ENCODE results near the gene NKAIN1. TPM values are rescaled to one million over a fixed set of nuclear protein-coding genes. Genes with fewer than 3 reads are reported as not detected.
"Not testable (repeated sequence)": the region's sequence is repeated elsewhere in the genome, so short reads cannot be mapped to it uniquely, and the experiment has no call there.

Gene NKAIN1
- total and polyA plus RNA-seq, 4 experiments from 2014 or later, result not detected

DNA sequence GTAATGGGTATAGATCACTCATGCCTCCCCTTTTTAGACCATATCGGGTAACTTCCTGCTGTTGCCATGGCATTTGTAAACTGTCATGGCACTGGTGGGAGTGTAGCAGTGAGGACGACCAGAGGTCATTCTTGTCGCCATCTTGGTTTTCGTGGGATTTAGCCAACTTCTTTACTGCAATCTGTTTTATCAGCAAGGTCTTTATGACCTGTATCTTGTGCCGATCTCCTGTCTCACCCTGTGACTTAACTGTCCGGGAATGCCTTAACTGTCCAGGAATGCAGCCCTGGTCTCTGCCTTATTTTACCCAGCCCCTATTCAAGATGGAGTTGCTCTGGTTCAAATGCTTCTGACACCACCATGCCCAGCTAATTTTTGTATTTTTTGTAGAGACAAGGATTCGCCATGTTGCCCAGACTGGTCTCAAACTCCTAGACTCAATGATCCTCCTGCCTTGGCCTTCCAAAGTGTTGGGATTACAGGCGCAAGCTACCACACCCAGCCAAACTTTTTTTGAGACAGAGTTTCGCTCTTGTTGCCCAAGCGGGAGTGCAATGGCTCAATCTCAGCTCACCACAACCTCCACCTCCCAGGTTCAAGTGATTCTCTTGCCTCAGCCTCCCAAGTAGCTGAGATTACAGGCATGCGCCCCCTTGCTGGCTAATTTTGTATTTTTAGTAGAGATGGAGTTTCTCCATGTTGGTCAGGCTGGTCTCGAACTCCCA is 100.7 kb downstream of the NKAIN1 start:
- H3K27ac ChIP-seq (ENCODE audit: low read depth, low read length); H3K4me3 ChIP-seq (ENCODE audit: low read length in 2 of 2); H3K36me3 ChIP-seq (ENCODE audit: insufficient read depth, low read length); H3K4me1 ChIP-seq (ENCODE audit: insufficient read depth, low read length); H3K27me3 ChIP-seq (ENCODE audit: insufficient read depth, low read length); H3K36me3 Mint-ChIP-seq; POLR2A ChIA-PET (ENCODE audit: partially characterized antibody); H3K9me3 ChIP-seq (ENCODE audit: control insufficient read depth in 1 of 2, low read length in 2 of 2); CTCF ChIA-PET (ENCODE audit: partially characterized antibody); H3K9me3 Mint-ChIP-seq; H3K4me3 Mint-ChIP-seq; H3K4me1 Mint-ChIP-seq; DNase-seq; H3K27ac Mint-ChIP-seq; H3K27me3 Mint-ChIP-seq; intact Hi-C loops (cut with micrococcal nuclease): not testable (repeated sequence)

DNA sequence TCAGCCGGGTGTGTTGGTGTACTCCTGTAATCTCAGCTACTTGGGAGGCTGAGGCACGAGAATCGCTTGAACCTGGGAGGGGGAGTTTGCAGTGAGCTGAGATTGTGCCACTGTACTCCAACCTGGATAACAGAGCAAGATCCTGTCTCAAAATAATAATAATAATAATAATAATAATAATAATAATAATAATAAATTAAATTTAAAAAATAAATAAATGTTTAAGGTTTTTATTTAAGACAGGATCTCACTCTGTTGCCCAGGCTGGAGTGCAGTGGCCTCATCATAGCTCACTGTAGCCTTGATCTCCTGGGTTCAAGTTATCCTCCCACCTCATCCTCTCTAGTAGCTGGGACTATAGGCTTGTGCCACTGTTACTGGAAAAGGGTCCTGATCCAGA is 101.8 kb downstream of the NKAIN1 start:
- CTCF ChIA-PET (ENCODE audit: partially characterized antibody), result interaction anchor here (1.0 kb wide), 1 partner anchor 23 kb away, joined by 4 read pairs; no protein-coding TSS in a partner anchor
- H3K36me3 Mint-ChIP-seq; H3K4me1 Mint-ChIP-seq; H3K9me3 ChIP-seq (ENCODE audit: control insufficient read depth in 1 of 2, low read length in 2 of 2); H3K4me3 Mint-ChIP-seq; POLR2A ChIA-PET (ENCODE audit: partially characterized antibody); H3K9me3 Mint-ChIP-seq; H3K27ac Mint-ChIP-seq; H3K4me1 ChIP-seq (ENCODE audit: insufficient read depth, low read length); H3K4me3 ChIP-seq (ENCODE audit: low read length in 2 of 2); H3K27ac ChIP-seq (ENCODE audit: low read depth, low read length); intact Hi-C loops (cut with micrococcal nuclease); H3K27me3 ChIP-seq (ENCODE audit: insufficient read depth, low read length); DNase-seq; H3K36me3 ChIP-seq (ENCODE audit: insufficient read depth, low read length); H3K27me3 Mint-ChIP-seq: not testable (repeated sequence)

GRCh38 chr1:31135973-31136600 is 103.6 kb downstream of the NKAIN1 start:
- Histone ChIP-seq H3K4me1 (ENCODE audit: insufficient read depth, low read length) (no peaks in the 10 kb centered on the region), H3K36me3 (ENCODE audit: insufficient read depth, low read length) (no peaks in the 10 kb centered on the region), H3K4me3 (ENCODE audit: low read length in 2 of 2) (no peak overlapping the region), H3K9me3 (ENCODE audit: control insufficient read depth in 1 of 2, low read length in 2 of 2) (no peaks in the 10 kb centered on the region), H3K27ac (ENCODE audit: low read depth, low read length) (no peak overlapping the region), H3K27me3 (ENCODE audit: insufficient read depth, low read length) (no peaks in the 10 kb centered on the region)
- POLR2A ChIA-PET (ENCODE audit: partially characterized antibody), result interaction anchor here (0.5 kb wide), 1 partner anchor 973 kb away, joined by 3 read pairs; no protein-coding TSS in a partner anchor
- Mint-ChIP-seq H3K27ac (no peak overlapping the region), H3K36me3 (no peaks in the 10 kb centered on the region), H3K27me3 (peaks cover 0 to 2% of the 10 kb centered on the region in 2 donors), H3K4me1 (peaks cover 0 to 2% (median 0%) of the 10 kb centered on the region in 4 donors), H3K4me3 (no peak overlapping the region), H3K9me3 (no peaks in the 10 kb centered on the region)
- intact Hi-C loops (cut with micrococcal nuclease), result no loop called here
- DNase-seq, result no peak
- CTCF ChIA-PET (ENCODE audit: partially characterized antibody), result interaction anchor here (1.0 kb wide), 1 partner anchor 26 kb away, joined by 3 read pairs; no protein-coding TSS in a partner anchor

DNA sequence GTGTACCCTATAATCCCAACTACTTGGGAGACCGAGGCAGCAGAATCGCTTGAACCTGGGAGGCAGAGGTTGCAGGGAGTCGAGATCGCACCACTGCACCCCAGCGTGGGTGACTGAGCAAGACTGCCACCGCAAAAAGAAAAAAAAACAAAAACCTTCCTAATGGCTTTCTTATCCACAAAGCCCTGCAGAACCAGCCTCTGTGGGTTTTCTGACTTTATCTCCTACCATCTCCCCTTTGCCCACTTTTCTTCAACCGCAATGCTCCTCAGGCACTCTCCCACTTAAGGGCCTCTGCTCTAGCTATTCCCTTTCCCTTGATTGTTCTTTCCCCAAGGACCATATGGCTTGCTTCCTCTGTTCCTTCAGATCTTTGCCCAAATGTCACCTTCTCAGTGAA is 106.3 kb downstream of the NKAIN1 start:
- Mint-ChIP-seq H3K9me3 (no peaks in the 10 kb centered on the region), H3K27ac (no peak overlapping the region), H3K36me3 (no peaks in the 10 kb centered on the region), H3K4me1 (peaks cover 0 to 2% (median 0%) of the 10 kb centered on the region in 4 donors), H3K4me3 (no peak overlapping the region), H3K27me3 (peaks cover 0 to 3% of the 10 kb centered on the region in 2 donors)
- Histone ChIP-seq H3K27me3 (ENCODE audit: insufficient read depth, low read length) (no peaks in the 10 kb centered on the region), H3K27ac (ENCODE audit: low read depth, low read length) (no peak overlapping the region), H3K9me3 (ENCODE audit: control insufficient read depth in 1 of 2, low read length in 2 of 2) (no peaks in the 10 kb centered on the region), H3K36me3 (ENCODE audit: insufficient read depth, low read length) (no peaks in the 10 kb centered on the region), H3K4me3 (ENCODE audit: low read length in 2 of 2) (no peak overlapping the region), H3K4me1 (ENCODE audit: insufficient read depth, low read length) (no peaks in the 10 kb centered on the region)
- no peak for DNase-seq
- CTCF ChIA-PET (ENCODE audit: partially characterized antibody), result no interaction called here
- POLR2A ChIA-PET (ENCODE audit: partially characterized antibody), result no interaction called here
- intact Hi-C loops (cut with micrococcal nuclease), result no loop called here

Other genes with a start within 250 kb of the NKAIN1 start
- 100 to 1,000 TPM; 146 to 164 TPM for gene PUM1, start 174.2 kb downstream of the NKAIN1 start, total RNA-seq
- gene PUM1, start 174.2 kb downstream of the NKAIN1 start, polyA plus RNA-seq, result 100 to 1,000 TPM; 126 to 130 TPM
- gene SNRNP40, start 56.9 kb upstream of the NKAIN1 start, total RNA-seq, result 10 to 100 TPM; 58.7 to 67.0 TPM
- gene SNRNP40, start 56.9 kb upstream of the NKAIN1 start, polyA plus RNA-seq, result 100 to 1,000 TPM in 1 of 2 donors, 10 to 100 TPM in 1; 100.0 to 118 TPM
- 10 to 100 TPM; 20.2 to 21.8 TPM for gene ZCCHC17, start 57.1 kb upstream of the NKAIN1 start, total RNA-seq
- 10 to 100 TPM; 43.6 to 44.5 TPM for gene ZCCHC17, start 57.1 kb upstream of the NKAIN1 start, polyA plus RNA-seq
- gene FABP3, start 133.2 kb upstream of the NKAIN1 start, total RNA-seq, result 1 to 10 TPM in 1 of 2 experiments, not detected in 1; 1.2 TPM
- not detected for gene FABP3, start 133.2 kb upstream of the NKAIN1 start, polyA plus RNA-seq
- under 1 TPM; 0.11 to 0.15 TPM for gene SERINC2, start 173.3 kb upstream of the NKAIN1 start, total RNA-seq
- under 1 TPM in 1 of 2 donors, not detected in 1; 0.18 TPM for gene SERINC2, start 173.3 kb upstream of the NKAIN1 start, polyA plus RNA-seq

Measured in CD4-positive, alpha-beta memory T cell (primary cell).